Effector memory CD8-positive, alpha-beta T cell (primary cell): ENCODE measurements around the gene AK2.
"Not testable (repeated sequence)": the region's sequence is repeated elsewhere in the genome, so short reads cannot be mapped to it uniquely, and the experiment has no call there.

Source experiments
- ATAC-seq: fragments of 150-1000 bp; cut with Tn5 transposase; replicated peaks from 2 replicates; pipeline ENCODE4 v1.10.0; 2021; ENCODE audit warnings: mild to moderate bottlenecking, moderate library complexity
- DNase-seq, 3 experiments: peaks; one replicate each; pipeline ENCODE4 v3.0.0; 2021
- H3K27ac Mint-ChIP-seq, 2 donors: one replicate each; pipeline ENCODE4 v1.8.0; 2022; ENCODE audit warnings: mild to moderate bottlenecking in 2 of 2, mixed read lengths in 2 of 2, moderate library complexity in 2 of 2
- H3K27me3 Mint-ChIP-seq, 2 donors: one replicate each; pipeline ENCODE4 v1.8.0; 2022; ENCODE audit warnings: mixed read lengths in 2 of 2
- H3K36me3 Mint-ChIP-seq: one replicate; pipeline ENCODE4 v1.8.0; 2022; ENCODE audit warnings: mild to moderate bottlenecking, moderate library complexity, mixed read lengths; ENCODE audit not compliant: insufficient read depth
- H3K4me1 Mint-ChIP-seq, 2 donors: one replicate each; pipeline ENCODE4 v1.8.0; 2022; ENCODE audit warnings: low read depth in 2 of 2, mixed read lengths in 2 of 2
- H3K4me3 Mint-ChIP-seq, 2 donors: one replicate each; pipeline ENCODE4 v1.8.0; 2022; ENCODE audit warnings: mild to moderate bottlenecking in 2 of 2, mixed read lengths in 2 of 2, moderate library complexity in 2 of 2
- H3K9me3 Mint-ChIP-seq, 2 donors: one replicate each; pipeline ENCODE4 v1.8.0; 2022; ENCODE audit warnings: mixed read lengths in 2 of 2

AK2 gene

DNA sequence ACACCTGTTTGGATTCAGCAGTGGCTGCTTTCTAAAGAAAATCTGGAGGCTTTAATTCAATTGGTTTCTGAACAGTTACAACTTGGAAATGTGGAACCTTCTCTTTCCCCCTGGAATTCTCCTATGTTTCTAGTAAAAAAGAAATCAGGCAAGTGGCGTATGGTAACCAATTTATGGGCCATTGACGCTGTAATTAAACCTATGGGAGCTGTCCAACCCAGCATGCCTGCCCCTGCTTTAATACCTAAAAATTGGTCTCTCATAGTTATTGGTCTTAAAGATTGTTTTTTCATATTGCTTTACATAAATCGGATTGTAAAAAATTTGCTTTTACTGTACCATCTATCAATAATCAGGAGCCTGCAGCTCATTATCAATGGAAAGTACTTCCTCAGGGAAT, 29.8 kb upstream of the AK2 start:
- H3K4me1 Mint-ChIP-seq, H3K27ac Mint-ChIP-seq, H3K36me3 Mint-ChIP-seq, ATAC-seq, DNase-seq, H3K4me3 Mint-ChIP-seq: not testable (repeated sequence)
- Mint-ChIP-seq H3K27me3 (peaks cover 10 to 14% of the 10 kb centered on the region in 2 donors), H3K9me3 (peaks cover 11 to 21% of the 10 kb centered on the region in 2 donors)

DNA sequence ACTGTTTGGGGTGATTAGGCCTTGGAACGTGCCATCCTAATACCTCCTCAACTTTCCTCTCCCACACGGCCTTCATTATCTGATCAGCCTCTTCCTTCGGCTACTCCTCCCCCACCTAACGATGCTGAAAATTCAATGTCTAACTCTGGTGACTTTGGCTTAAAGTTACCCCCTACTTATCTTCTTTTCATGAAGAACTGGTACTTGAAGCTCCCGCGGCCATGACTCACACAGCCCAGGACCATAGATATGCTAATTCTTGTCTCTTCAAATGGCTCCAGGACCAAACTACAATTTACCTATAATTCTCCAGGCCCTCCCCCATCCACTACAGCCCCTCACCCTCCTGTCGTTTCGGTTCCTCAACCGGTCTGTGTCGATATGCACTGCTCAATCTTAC, 28.6 kb upstream of the AK2 start:
- no peak for ATAC-seq

DNA sequence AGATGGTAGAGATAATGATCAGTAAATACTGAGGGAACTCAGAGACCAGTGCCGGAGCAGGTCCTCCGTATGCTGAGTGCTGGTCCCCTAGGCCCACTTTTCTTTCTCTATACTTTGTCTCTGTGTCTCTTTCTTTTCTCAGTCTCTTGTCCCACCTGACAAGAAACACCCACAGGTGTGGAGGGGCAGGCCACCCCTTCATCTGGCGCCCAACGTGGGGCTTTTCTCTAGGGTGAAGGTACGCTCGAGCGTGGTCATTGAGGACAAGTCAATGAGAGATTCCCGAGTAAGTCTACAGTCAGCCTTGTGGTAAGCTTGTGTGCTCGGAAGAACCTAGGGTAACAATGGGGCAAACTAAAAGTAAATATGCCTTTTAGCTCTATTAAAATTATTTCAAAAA, 27.6 kb upstream of the AK2 start:
- ATAC-seq = not testable (repeated sequence)
- peaks cover 10 to 21% of the 10 kb centered on the region in 2 donors for H3K9me3 Mint-ChIP-seq

More for the DNA sequence above, 28.6 kb upstream of the AK2 start:
- Mint-ChIP-seq H3K36me3 (peaks cover 9% of the 10 kb centered on the region), H3K4me1 (no peaks in the 10 kb centered on the region), H3K27me3 (peaks cover 10 to 14% of the 10 kb centered on the region in 2 donors), H3K27ac (no peak overlapping the region), H3K4me3 (no peak overlapping the region), H3K9me3 (peaks cover 11 to 21% of the 10 kb centered on the region in 2 donors)
- no peak for DNase-seq

DNA sequence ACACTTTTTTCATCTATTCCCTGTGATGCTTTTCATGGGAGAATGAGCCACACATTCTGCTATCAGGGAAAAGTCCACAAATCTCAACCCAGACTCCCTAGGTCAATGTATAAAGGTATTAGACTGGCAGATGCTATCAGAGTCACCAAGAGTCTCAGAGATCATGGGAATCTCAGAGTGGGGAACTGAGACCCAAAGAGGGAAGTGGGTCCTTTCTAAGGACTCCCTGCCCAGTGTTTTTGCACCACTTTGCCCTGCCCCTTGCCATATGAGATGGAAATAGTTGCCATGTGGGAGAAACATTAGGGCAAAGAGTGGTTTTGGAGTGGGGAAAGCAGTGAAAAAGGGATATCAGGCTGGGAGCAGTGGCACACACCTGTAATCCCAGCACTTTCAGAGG, 25.2 kb upstream of the AK2 start:
- no peak for DNase-seq
- Mint-ChIP-seq H3K4me3 (no peak overlapping the region), H3K4me1 (no peaks in the 10 kb centered on the region), H3K27me3 (peaks cover 7 to 10% of the 10 kb centered on the region in 2 donors), H3K27ac (no peak overlapping the region), H3K9me3 (peaks cover 10 to 21% of the 10 kb centered on the region in 2 donors), H3K36me3 (peaks cover 9% of the 10 kb centered on the region)
- ATAC-seq = no peak

More for the DNA sequence above, 27.6 kb upstream of the AK2 start:
- peaks cover 11 to 14% of the 10 kb centered on the region in 2 donors for H3K27me3 Mint-ChIP-seq
- not testable (repeated sequence) for H3K4me3 Mint-ChIP-seq, H3K27ac Mint-ChIP-seq, H3K36me3 Mint-ChIP-seq, H3K4me1 Mint-ChIP-seq, DNase-seq

DNA sequence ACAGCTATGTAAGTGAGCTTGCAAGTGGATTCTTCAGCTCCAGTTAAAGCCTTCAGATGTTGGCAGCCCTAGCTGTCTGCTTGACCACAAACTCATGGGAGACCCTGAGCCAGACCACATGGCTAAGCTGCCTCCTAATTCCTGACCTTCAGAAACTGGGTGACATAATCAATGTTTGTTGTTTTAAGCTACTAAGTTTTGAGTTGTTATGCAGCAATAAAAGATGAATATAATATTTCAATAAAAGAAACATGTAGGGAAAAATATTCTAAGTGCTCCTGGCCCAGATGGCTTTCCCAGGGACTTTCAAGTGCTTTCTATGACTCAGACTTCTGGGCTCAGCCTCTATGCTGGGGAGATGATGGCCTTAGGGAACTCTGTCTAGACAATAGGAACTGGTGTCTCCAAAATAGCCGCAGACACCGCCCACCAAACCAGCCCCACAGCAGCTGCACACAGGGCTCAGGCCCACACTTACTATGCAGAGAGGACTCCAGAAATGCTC, 23.9 kb upstream of the AK2 start:
- H3K4me1 Mint-ChIP-seq = peaks cover under 1 to 1% of the 10 kb centered on the region in 2 donors
- DNase-seq (no peak), ATAC-seq (no peak)
- peaks cover 7 to 10% of the 10 kb centered on the region in 2 donors for H3K27me3 Mint-ChIP-seq
- H3K27ac Mint-ChIP-seq = no peak overlapping the region
- H3K4me3 Mint-ChIP-seq = no peak overlapping the region
- H3K9me3 Mint-ChIP-seq = peaks cover 10 to 21% of the 10 kb centered on the region in 2 donors
- peaks cover 9% of the 10 kb centered on the region for H3K36me3 Mint-ChIP-seq

DNA sequence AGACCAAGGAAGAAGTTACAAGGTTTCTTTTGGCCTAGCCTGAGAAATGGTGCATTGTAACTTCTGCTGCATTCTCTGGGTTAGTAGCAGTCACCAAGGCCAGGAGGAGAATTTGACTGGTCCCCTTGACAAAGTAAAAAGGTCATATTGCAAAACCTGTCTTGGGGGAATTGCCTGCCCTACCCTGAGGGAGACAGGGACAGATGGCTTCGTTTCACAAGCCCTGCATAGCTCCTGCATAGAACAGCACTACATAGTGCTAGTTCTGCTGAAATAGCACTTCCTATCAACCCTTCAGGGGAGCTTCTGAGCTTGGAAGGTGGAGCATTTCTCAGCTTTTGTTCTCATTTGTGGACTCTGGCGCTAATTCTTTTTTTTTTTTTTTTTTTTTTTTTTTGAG, 20.4 kb upstream of the AK2 start:
- ATAC-seq = no peak
- no peak overlapping the region for H3K27ac Mint-ChIP-seq
- no peaks in the 10 kb centered on the region for H3K36me3 Mint-ChIP-seq
- peaks cover 5 to 8% of the 10 kb centered on the region in 2 donors for H3K4me1 Mint-ChIP-seq
- H3K4me3 Mint-ChIP-seq = no peak overlapping the region
- peaks cover 7 to 10% of the 10 kb centered on the region in 2 donors for H3K27me3 Mint-ChIP-seq
- H3K9me3 Mint-ChIP-seq = no peaks in the 10 kb centered on the region
- DNase-seq = no peak

DNA sequence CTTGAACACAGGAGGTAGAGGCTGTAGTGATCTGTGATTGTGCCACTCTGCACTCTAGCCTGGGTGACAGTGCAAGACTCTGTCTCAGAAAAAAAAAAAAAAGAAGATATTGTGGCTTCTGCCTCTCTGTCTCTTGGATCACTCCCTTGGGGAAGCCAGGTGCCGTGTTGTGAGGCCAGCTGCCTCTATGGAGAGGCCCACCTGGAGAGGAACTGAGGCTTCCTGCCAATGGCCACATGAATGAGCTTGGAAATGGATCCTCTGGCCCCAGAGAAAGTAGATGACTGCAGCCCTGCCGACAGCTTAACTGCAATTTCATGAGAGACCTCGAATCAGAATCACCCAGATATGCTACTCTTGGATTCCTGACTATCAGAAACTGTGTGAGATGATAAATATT, 19.7 kb upstream of the AK2 start:
- no peaks in the 10 kb centered on the region for H3K9me3 Mint-ChIP-seq
- no peak overlapping the region for H3K4me3 Mint-ChIP-seq
- no peak overlapping the region for H3K27ac Mint-ChIP-seq
- peaks cover 7 to 10% of the 10 kb centered on the region in 2 donors for H3K27me3 Mint-ChIP-seq
- no peak for DNase-seq
- H3K4me1 Mint-ChIP-seq = peaks cover 5 to 8% of the 10 kb centered on the region in 2 donors
- no peaks in the 10 kb centered on the region for H3K36me3 Mint-ChIP-seq
- ATAC-seq = no peak

DNA sequence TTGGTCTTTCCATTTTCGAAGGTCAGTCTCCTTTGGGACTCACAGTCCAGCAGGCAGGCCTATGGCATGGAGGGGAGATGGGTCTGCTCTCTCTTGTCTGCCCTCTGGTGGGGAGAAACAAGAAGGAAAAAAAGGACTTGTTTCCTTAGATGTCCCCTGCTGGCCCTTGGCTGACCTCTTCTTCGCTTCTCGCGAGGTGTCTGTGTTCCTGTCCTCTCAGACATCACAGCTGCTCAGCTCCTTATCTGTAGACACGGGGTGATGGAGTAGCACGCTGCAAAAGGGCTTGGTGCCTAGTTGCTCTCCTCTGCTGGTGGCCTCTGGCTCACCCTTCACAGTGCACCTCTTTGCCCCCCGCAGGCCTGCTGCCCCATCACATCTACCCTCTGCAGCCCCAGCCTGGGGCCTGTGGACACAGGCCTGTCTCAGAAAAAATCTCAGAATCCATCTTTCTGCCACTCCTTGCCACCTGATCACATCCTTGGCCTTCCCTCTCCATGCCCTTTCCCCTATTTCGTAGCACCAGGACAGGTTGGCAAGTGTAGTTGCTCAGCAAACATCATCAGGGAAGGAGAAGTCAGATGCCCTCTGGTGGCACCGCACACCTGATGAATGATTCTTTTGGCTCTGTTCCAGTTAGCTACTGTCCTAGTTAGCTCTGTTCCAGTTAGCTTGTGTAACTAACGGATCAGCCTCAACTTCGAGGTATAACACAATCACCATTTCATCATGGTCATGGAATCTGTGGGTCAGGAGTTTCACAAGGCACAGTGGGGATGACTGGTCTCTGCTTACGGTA, 18.7 kb upstream of the AK2 start:
- no peaks in the 10 kb centered on the region for H3K36me3 Mint-ChIP-seq
- no peak overlapping the region for H3K4me3 Mint-ChIP-seq
- H3K9me3 Mint-ChIP-seq = no peaks in the 10 kb centered on the region
- peaks cover 7 to 10% of the 10 kb centered on the region in 2 donors for H3K27me3 Mint-ChIP-seq
- DNase-seq (peak; percentile 24 to 32 (median 28)), ATAC-seq (peak; percentile 67)
- H3K4me1 Mint-ChIP-seq = peaks cover 5 to 8% of the 10 kb centered on the region in 2 donors
- peak overlapping the region in 1 of 2 donors; percentile 33 for H3K27ac Mint-ChIP-seq

DNA sequence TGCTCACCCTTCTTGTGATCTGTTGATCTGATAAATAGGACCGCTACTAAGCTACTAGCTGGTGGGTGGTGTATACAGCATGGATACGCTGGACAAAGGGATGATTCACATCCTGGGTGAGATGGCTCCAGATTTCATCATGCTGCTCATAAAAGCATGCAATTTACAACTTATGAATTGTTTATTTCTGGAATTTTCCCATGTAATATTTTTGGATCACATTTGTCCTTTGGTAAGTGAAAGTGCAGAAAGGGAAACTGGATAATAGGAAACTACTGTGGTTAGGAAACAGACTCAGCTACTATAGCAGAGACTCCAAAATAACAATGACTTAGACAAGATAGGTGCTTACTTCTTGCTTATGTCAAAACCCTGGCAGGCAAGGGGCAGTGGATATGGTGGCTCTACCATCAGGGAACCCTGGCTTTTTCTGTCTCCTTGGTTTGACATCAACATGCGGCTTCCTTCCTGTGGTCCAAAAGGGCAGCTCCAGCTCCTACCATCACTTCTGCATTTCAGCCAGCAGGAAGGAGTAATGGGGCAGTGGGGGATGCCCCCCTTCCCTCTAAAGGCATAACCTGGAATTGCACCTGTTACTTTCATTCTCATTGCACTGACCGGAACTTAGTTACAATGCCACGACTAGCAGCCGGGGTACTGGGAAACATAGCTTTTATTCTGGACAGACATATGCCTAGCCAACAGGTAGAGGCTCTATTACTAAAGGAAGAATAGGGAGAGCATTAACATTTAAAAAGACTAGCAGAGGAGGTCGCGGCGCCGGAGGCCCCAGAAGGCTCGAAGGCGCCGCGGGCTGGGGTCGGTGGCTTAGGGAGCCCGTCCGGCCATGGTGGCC, 13.8 kb upstream of the AK2 start:
- peaks cover 10 to 12% of the 10 kb centered on the region in 2 donors for H3K4me1 Mint-ChIP-seq
- no peak for ATAC-seq
- no peaks in the 10 kb centered on the region for H3K9me3 Mint-ChIP-seq
- H3K4me3 Mint-ChIP-seq = no peak overlapping the region
- H3K27me3 Mint-ChIP-seq = no peaks in the 10 kb centered on the region
- DNase-seq = no peak
- H3K27ac Mint-ChIP-seq = no peak overlapping the region
- H3K36me3 Mint-ChIP-seq = no peaks in the 10 kb centered on the region

DNA sequence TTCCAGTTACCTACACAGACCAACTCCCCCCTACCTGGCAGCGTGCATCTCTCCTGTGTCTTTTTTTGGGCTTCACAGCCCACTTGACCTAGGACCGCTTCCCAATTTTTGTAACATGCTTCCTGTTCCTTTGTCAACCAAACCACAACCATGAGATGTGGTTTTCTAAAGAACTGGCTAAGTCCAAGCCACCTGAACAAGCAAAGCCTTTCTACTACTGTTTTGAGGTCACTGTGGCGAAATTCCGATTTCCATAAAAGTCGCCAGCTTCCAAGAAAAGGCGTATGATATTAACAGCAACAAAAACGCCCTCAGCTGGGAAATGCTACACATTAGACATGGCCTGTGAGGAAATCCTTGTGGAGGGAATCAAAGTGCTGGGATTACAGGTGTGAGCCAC, 12.7 kb upstream of the AK2 start:
- no peak for DNase-seq
- H3K9me3 Mint-ChIP-seq = no peaks in the 10 kb centered on the region
- no peak overlapping the region for H3K27ac Mint-ChIP-seq
- H3K36me3 Mint-ChIP-seq = no peaks in the 10 kb centered on the region
- peaks cover 10 to 12% of the 10 kb centered on the region in 2 donors for H3K4me1 Mint-ChIP-seq
- no peak overlapping the region for H3K4me3 Mint-ChIP-seq
- no peak for ATAC-seq
- no peaks in the 10 kb centered on the region for H3K27me3 Mint-ChIP-seq

DNA sequence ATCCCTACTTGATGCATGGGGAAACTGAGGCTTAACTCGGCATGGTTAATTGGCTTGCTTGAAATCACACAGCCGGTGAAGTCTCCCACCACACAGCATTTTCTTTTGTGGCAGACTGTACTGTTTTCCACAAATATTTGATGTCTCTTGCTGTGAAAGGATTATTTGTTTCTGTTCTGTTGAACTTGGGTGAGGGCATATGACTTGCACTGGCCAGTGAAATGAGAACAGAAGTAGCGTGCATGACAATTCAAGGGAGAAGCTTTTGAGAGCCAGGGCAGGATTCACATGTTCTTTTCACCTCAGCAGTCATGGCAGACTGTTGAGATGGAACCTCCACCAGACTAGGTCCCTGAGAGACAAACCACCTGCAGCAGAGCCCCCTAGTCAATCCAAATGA, 11.7 kb upstream of the AK2 start:
- Mint-ChIP-seq H3K9me3 (no peaks in the 10 kb centered on the region), H3K4me1 (peaks cover 10 to 12% of the 10 kb centered on the region in 2 donors), H3K27ac (no peak overlapping the region), H3K4me3 (no peak overlapping the region), H3K36me3 (no peaks in the 10 kb centered on the region), H3K27me3 (no peaks in the 10 kb centered on the region)
- ATAC-seq (no peak), DNase-seq (no peak)

DNA sequence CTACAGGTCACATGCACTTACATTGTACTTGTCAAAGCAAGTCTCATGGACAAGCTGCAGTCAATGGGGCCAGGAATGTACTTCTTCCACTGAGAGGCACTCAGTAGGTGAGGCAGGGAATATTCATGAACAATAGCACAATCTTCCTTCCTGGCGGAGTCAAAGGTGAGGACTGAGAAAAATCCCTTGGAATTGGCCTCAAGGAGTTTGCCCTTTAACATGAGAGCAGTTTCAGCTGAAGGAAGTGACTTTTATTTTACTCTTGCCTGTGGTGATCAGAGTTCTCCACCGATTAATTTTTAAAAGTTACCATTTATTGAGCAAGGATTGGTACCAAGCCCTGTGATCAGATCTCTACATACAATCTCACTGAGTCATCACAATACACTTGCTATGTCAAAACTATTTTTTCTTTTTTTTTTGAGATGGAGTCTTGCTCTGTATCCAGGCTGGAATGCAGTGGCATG, 11.2 kb upstream of the AK2 start:
- H3K27ac Mint-ChIP-seq = no peak overlapping the region
- no peaks in the 10 kb centered on the region for H3K9me3 Mint-ChIP-seq
- H3K4me3 Mint-ChIP-seq = no peak overlapping the region
- H3K27me3 Mint-ChIP-seq = no peaks in the 10 kb centered on the region
- H3K36me3 Mint-ChIP-seq = no peaks in the 10 kb centered on the region
- peaks cover 10 to 12% of the 10 kb centered on the region in 2 donors for H3K4me1 Mint-ChIP-seq
- no peak for DNase-seq
- no peak for ATAC-seq

DNA sequence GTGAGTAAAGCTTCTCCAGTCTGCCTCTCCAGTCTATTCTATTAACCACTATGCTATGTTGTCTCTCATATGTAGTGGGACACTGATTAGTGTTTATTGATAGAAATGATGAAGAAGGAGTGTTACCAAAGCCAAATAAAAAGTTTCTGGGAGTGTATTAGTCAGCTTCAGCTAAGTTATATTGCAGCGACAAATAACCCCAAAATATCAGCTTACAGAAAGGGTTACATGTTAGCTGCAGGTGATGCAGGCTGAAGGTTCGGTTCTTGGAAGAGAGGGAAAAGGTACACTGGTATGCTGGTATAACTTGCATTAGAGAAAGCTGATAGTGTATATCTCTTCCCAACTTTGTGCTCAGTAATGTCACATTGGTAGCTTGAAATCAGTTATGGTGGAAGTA, 10.6 kb upstream of the AK2 start:
- Mint-ChIP-seq H3K36me3 (no peaks in the 10 kb centered on the region), H3K4me1 (peaks cover 10 to 12% of the 10 kb centered on the region in 2 donors), H3K27me3 (no peaks in the 10 kb centered on the region), H3K4me3 (no peak overlapping the region), H3K9me3 (no peaks in the 10 kb centered on the region), H3K27ac (no peak overlapping the region)
- ATAC-seq (no peak), DNase-seq (no peak)
